WTC11 (cell line): Measurements from ENCODE around the gene UBN1. TPM values are rescaled to one million over a fixed set of nuclear protein-coding genes. Genes with fewer than 3 reads are reported as not detected.

ENCODE experiments used
- ATAC-seq: fragments of 200-7000 bp; cut with Tn5 transposase; 2 replicates; pipeline ENCODE4 v1.10.0; 2021; ENCODE audit warnings: mild to moderate bottlenecking, moderate library complexity
- CTCF ChIA-PET: fragments of 300-600 bp; sonication (Branson Sonifier 250); formaldehyde crosslinking; loops from one replicate; lab custom pipeline; 2021; ENCODE audit warnings: antibody characterized with exemption; lab: Charles Lee
- POLR2A ChIA-PET: fragments of 350-600 bp; sonication (Branson Sonifier 250); formaldehyde crosslinking; loops from one replicate; lab custom pipeline; 2021; ENCODE audit warnings: antibody characterized with exemption; lab: Charles Lee
- DNase-seq: peaks from one replicate; pipeline ENCODE4 v3.0.0; 2021; ENCODE audit warnings: low spot score
- H3K27ac Mint-ChIP-seq: 2 replicates; pipeline ENCODE4 v1.8.0; 2021; ENCODE audit warnings: mixed read lengths
- H3K27me3 Mint-ChIP-seq: 2 replicates; pipeline ENCODE4 v1.8.0; 2021; ENCODE audit warnings: low read depth, mild to moderate bottlenecking, moderate library complexity, mixed read lengths
- H3K36me3 Mint-ChIP-seq: 2 replicates; pipeline ENCODE4 v1.8.0; 2021; ENCODE audit warnings: mixed read lengths
- H3K4me1 Mint-ChIP-seq: 2 replicates; pipeline ENCODE4 v1.8.0; 2022; ENCODE audit warnings: mixed read lengths
- H3K4me3 Mint-ChIP-seq: 2 replicates; pipeline ENCODE4 v1.8.0; 2021; ENCODE audit warnings: mild to moderate bottlenecking, moderate library complexity, mixed read lengths
- H3K9me3 Mint-ChIP-seq: 2 replicates; pipeline ENCODE4 v1.8.0; 2021; ENCODE audit warnings: mixed read lengths
- ATF6 ChIP-seq: sonication (generic); formaldehyde crosslinking; IDR thresholded peaks from 2 replicates; pipeline ENCODE4 v1.8.1; 2023; ENCODE audit warnings: mild to moderate bottlenecking, missing genetic modification reagents
- CREM ChIP-seq: sonication (generic); formaldehyde crosslinking; IDR thresholded peaks from 2 replicates; pipeline ENCODE4 v1.8.1; 2022; ENCODE audit warnings: mild to moderate bottlenecking, missing genetic modification reagents, moderate library complexity
- E2F5 ChIP-seq: sonication (generic); formaldehyde crosslinking; IDR thresholded peaks from 2 replicates; pipeline ENCODE4 v1.8.1; 2022; ENCODE audit warnings: mild to moderate bottlenecking, moderate library complexity, missing genetic modification reagents
- EMX1 ChIP-seq: fragments of 250-450 bp; sonication (Bioruptor Pico); IDR thresholded peaks from 2 replicates; pipeline ENCODE4 v1.8.0; 2021; ENCODE audit warnings: mild to moderate bottlenecking
- ESRRA ChIP-seq: sonication (generic); formaldehyde crosslinking; IDR thresholded peaks from 2 replicates; pipeline ENCODE4 v1.8.1; 2022; ENCODE audit warnings: mild to moderate bottlenecking, missing genetic modification reagents, borderline replicate concordance
- ETV6 ChIP-seq: sonication (generic); formaldehyde crosslinking; IDR thresholded peaks from 2 replicates; pipeline ENCODE4 v1.8.1; 2022; ENCODE audit warnings: mild to moderate bottlenecking, missing genetic modification reagents
- GTF2I ChIP-seq: fragments of 250-450 bp; sonication (Bioruptor Pico); conservative IDR thresholded peaks from 2 replicates; pipeline ENCODE4 v1.4.0; 2021; ENCODE audit warnings: mild to moderate bottlenecking
- IRF1 ChIP-seq: sonication (generic); formaldehyde crosslinking; IDR thresholded peaks from 2 replicates; pipeline ENCODE4 v1.8.0; 2023; ENCODE audit warnings: missing genetic modification reagents
- JAZF1 ChIP-seq: fragments of 250-450 bp; sonication (Bioruptor Pico); IDR thresholded peaks from 2 replicates; pipeline ENCODE4 v1.9.0; 2021; ENCODE audit warnings: moderate library complexity, mild to moderate bottlenecking, inconsistent platforms
- MLX ChIP-seq: sonication (generic); formaldehyde crosslinking; IDR thresholded peaks from 2 replicates; pipeline ENCODE4 v1.8.1; 2023; ENCODE audit warnings: mild to moderate bottlenecking, missing genetic modification reagents, moderate library complexity
- MYBL2 ChIP-seq: sonication (generic); formaldehyde crosslinking; IDR thresholded peaks from 2 replicates; pipeline ENCODE4 v1.8.1; 2023; ENCODE audit warnings: mild to moderate bottlenecking, moderate library complexity, missing genetic modification reagents
- NR2C2 ChIP-seq: sonication (generic); formaldehyde crosslinking; IDR thresholded peaks from 2 replicates; pipeline ENCODE4 v1.8.0; 2022; ENCODE audit warnings: mild to moderate bottlenecking, missing genetic modification reagents
- SOX15 ChIP-seq: fragments of 250-450 bp; sonication (Bioruptor Pico); IDR thresholded peaks from 2 replicates; pipeline ENCODE4 v1.9.0; 2021; ENCODE audit warnings: mild to moderate bottlenecking
- SP1 ChIP-seq: sonication (generic); formaldehyde crosslinking; conservative IDR thresholded peaks from 2 replicates; pipeline ENCODE4 v1.8.1; 2022; ENCODE audit warnings: missing genetic modification reagents
- ZNF121 ChIP-seq: sonication (generic); formaldehyde crosslinking; IDR thresholded peaks from 2 replicates; pipeline ENCODE4 v1.8.0; 2023; ENCODE audit warnings: missing genetic modification reagents
- ZNF317 ChIP-seq: sonication (generic); formaldehyde crosslinking; IDR thresholded peaks from 2 replicates; pipeline ENCODE4 v1.8.1; 2023; ENCODE audit warnings: low read depth, mild to moderate bottlenecking, moderate library complexity, missing genetic modification reagents, borderline replicate concordance
- ZSCAN18 ChIP-seq: fragments of 250-450 bp; sonication (Bioruptor Pico); IDR thresholded peaks from 2 replicates; pipeline ENCODE4 v2.1.2; 2022; ENCODE audit warnings: mild to moderate bottlenecking, moderate library complexity
- total RNA-seq: library from RNA; stranded (reverse); gene quantifications from 3 replicates; pipeline ENCODE4 v1.2.3, GENCODE V29; 2021
- TF ChIP-seq, protein P1 (sequence below): sonication (generic); formaldehyde crosslinking; IDR thresholded peaks from 2 replicates; pipeline ENCODE4 v1.8.1; 2023; ENCODE audit warnings: mild to moderate bottlenecking, missing genetic modification reagents, moderate library complexity
- TF ChIP-seq, protein P2 (sequence below): fragments of 250-450 bp; sonication (Bioruptor Pico); IDR thresholded peaks from 2 replicates; pipeline ENCODE4 v1.9.0; 2021; ENCODE audit warnings: mild to moderate bottlenecking
- TF ChIP-seq, protein P3 (sequence below): sonication (generic); formaldehyde crosslinking; IDR thresholded peaks from 2 replicates; pipeline ENCODE4 v1.8.1; 2022; ENCODE audit warnings: low read depth, missing genetic modification reagents, borderline replicate concordance

Gene UBN1
- total RNA-seq, 1 experiment from 2014 or later = 38.5 TPM

DNA sequence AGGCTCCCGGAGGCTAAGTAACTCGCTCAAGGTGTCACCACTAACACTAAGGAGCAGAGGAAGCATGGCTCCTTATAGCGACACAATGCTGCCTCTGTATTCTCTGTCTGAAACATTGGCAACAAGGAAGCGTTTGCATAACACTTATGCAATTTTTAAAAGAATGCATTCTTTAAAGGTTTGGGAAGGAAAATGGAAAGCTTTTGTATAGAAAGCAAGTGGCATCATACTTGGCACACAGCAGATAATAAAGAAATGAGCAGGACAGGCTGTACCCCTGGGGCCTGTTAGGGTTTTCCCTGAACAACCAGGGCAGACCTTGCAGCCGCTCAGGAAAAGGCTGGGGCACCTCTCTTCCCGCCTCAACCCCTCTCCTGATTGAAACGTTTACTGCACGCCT, 52.8 kb downstream of the UBN1 start:
- CTCF ChIA-PET = interaction anchor here (1.5 kb wide), 1 partner anchor 56 kb away, joined by 7 read pairs; no protein-coding TSS in a partner anchor
- no peak for TF ChIP-seq SOX15 (CRISPR knock-in tag)
- Mint-ChIP-seq H3K36me3 (peaks cover 30% of the 10 kb centered on the region), H3K4me1 (no peaks in the 10 kb centered on the region), H3K4me3 (no peak overlapping the region), H3K9me3 (peaks cover 6% of the 10 kb centered on the region), H3K27ac (no peak overlapping the region), H3K27me3 (no peaks in the 10 kb centered on the region)
- ATAC-seq (no peak), DNase-seq (no peak)
- POLR2A ChIA-PET = no interaction called here

DNA sequence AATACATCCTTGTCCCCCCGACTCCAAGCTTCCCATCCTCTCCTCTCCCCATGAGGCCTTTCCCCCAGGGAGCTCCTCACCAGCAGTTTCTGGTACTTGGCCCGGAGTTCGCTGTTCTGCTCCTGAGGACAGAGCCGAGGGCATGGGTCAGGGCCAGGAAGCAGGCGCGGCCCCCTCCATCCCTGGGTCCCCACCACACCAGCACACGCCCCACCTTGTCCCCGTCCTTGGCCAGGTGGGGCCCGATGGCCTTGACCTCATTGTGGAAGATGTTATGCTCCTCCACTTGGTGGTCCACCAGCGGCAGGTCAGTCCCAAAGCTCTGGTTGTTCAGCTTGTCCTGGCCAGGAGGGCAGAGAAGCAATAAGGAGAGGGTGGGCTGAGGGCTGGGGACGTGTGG, 53.5 kb downstream of the UBN1 start:
- POLR2A ChIA-PET = no interaction called here
- H3K9me3 Mint-ChIP-seq = peaks cover 6% of the 10 kb centered on the region
- DNase-seq = no peak
- H3K4me3 Mint-ChIP-seq = no peak overlapping the region
- CTCF ChIA-PET = interaction anchor here (1.5 kb wide), 1 partner anchor 55 kb away, joined by 7 read pairs; no protein-coding TSS in a partner anchor
- H3K27ac Mint-ChIP-seq = no peak overlapping the region
- TF ChIP-seq JAZF1 (CRISPR knock-in tag) (no peak), IRF1 (no peak), EMX1 (CRISPR knock-in tag) (no peak), MLX (CRISPR knock-in tag) (no peak), ETV6 (CRISPR knock-in tag) (no peak), ZNF121 (CRISPR knock-in tag) (no peak), GTF2I (CRISPR knock-in tag) (no peak), SP1 (CRISPR knock-in tag) (no peak), MYBL2 (no peak)
- TF ChIP-seq, protein P1, sequence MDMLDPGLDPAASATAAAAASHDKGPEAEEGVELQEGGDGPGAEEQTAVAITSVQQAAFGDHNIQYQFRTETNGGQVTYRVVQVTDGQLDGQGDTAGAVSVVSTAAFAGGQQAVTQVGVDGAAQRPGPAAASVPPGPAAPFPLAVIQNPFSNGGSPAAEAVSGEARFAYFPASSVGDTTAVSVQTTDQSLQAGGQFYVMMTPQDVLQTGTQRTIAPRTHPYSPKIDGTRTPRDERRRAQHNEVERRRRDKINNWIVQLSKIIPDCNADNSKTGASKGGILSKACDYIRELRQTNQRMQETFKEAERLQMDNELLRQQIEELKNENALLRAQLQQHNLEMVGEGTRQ = no peak
- TF ChIP-seq, all 79 proteins: peak for 0
- Mint-ChIP-seq H3K27me3 (no peaks in the 10 kb centered on the region), H3K36me3 (peaks cover 30% of the 10 kb centered on the region), H3K4me1 (no peaks in the 10 kb centered on the region)
- no peak for ATAC-seq

DNA sequence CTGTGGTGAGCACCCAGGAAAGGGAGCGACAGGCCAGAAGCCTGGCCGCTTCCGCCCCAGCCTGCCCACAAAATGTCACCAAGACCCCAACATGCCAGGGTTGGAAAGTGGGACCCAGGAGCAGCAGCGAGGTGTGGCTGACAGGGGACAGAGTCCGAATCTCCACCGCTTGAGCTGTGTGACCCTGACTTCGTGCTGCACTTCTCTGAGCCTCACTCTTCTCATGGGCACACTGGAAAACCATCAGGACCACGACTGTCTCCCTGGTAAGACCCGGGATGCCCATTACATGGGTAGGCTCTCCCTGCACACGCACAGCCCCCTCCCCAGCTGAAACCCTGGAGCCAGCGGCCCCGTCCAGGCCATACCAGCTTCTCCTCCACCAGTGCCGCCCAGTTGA, 54.8 kb downstream of the UBN1 start:
- ChIA-PET CTCF (interaction anchor here (2.0 kb wide), 1 partner anchor 34 kb away, joined by 7 read pairs; no protein-coding TSS in a partner anchor), POLR2A (no interaction called here)
- ATAC-seq (no peak), DNase-seq (no peak)
- Mint-ChIP-seq H3K4me3 (no peak overlapping the region), H3K9me3 (peaks cover 6% of the 10 kb centered on the region), H3K4me1 (no peaks in the 10 kb centered on the region), H3K27ac (no peak overlapping the region), H3K36me3 (peaks cover 22% of the 10 kb centered on the region), H3K27me3 (no peaks in the 10 kb centered on the region)
- no peak for TF ChIP-seq E2F5 (CRISPR knock-in tag)
- TF ChIP-seq ESRRA (CRISPR knock-in tag) = no peak
- TF ChIP-seq ZSCAN18 (CRISPR knock-in tag) = no peak
- no peak for TF ChIP-seq SP1 (CRISPR knock-in tag)
- TF ChIP-seq ZNF317 (CRISPR knock-in tag) = no peak
- no peak for TF ChIP-seq NR2C2 (CRISPR knock-in tag)
- TF ChIP-seq CREM (CRISPR knock-in tag) = no peak
- no peak for TF ChIP-seq ATF6 (CRISPR knock-in tag)
- TF ChIP-seq, protein P2, sequence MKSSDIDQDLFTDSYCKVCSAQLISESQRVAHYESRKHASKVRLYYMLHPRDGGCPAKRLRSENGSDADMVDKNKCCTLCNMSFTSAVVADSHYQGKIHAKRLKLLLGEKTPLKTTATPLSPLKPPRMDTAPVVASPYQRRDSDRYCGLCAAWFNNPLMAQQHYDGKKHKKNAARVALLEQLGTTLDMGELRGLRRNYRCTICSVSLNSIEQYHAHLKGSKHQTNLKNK (CRISPR knock-in tag) = no peak
- TF ChIP-seq, protein P3, sequence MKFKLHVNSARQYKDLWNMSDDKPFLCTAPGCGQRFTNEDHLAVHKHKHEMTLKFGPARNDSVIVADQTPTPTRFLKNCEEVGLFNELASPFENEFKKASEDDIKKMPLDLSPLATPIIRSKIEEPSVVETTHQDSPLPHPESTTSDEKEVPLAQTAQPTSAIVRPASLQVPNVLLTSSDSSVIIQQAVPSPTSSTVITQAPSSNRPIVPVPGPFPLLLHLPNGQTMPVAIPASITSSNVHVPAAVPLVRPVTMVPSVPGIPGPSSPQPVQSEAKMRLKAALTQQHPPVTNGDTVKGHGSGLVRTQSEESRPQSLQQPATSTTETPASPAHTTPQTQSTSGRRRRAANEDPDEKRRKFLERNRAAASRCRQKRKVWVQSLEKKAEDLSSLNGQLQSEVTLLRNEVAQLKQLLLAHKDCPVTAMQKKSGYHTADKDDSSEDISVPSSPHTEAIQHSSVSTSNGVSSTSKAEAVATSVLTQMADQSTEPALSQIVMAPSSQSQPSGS = no peak
